Ishikawa (cell line): ENCODE data around the gene NGF.

ENCODE experiments used
- CEBPB ChIP-seq: IDR thresholded peaks from 2 replicates; pipeline ENCODE4 v1.6.1; 2012
- CREB1 ChIP-seq: IDR thresholded peaks from 2 replicates; pipeline ENCODE4 v1.6.1; 2012; ENCODE audit warnings: low read depth
- EGR1 ChIP-seq: IDR thresholded peaks from 2 replicates; pipeline ENCODE4 v1.6.1; 2012
- EP300 ChIP-seq: IDR thresholded peaks from 2 replicates; pipeline ENCODE4 v1.6.1; 2012; ENCODE audit warnings: borderline replicate concordance
- FOXM1 ChIP-seq: IDR thresholded peaks from 2 replicates; pipeline ENCODE4 v1.6.1; 2012; ENCODE audit warnings: low read depth, borderline replicate concordance
- NFIC ChIP-seq: IDR thresholded peaks from 2 replicates; pipeline ENCODE4 v1.6.1; 2012
- TAF1 ChIP-seq: IDR thresholded peaks from 2 replicates; pipeline ENCODE4 v1.6.1; 2012; ENCODE audit warnings: low read depth, mild to moderate bottlenecking
- TCF12 ChIP-seq: IDR thresholded peaks from 2 replicates; pipeline ENCODE4 v1.6.1; 2012; ENCODE audit warnings: low read depth
- ZBTB7A ChIP-seq: IDR thresholded peaks from 2 replicates; pipeline ENCODE4 v1.6.1; 2012; ENCODE audit warnings: low read depth
- TF ChIP-seq, protein P1 (sequence below): IDR thresholded peaks from 2 replicates; pipeline ENCODE4 v1.6.1; 2012

DNA sequence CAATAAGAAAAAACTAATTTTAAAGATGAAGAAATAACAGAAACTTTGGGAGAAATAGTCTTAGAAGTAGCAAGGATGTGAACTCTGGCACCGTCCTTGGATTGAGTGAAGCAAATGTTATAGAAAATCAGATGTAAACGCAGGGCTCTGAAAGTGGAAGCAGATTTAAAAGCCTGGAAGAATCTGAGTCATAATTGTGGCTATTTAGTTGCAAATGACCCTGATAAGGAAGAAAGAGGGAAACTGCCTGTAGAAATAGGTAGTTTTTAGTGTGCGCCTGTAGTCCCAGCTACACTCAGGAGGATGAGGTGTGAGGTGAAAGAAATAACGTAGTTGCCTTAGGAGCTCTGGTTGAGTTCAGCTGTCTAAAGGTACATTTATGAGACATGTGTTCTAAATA lies 101.0 kb downstream of the NGF start:
- TF ChIP-seq, protein P1, sequence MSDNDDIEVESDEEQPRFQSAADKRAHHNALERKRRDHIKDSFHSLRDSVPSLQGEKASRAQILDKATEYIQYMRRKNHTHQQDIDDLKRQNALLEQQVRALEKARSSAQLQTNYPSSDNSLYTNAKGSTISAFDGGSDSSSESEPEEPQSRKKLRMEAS: no peak
- no peak for TF ChIP-seq ZBTB7A
- no peak for TF ChIP-seq NFIC
- no peak for TF ChIP-seq TAF1
- no peak for TF ChIP-seq FOXM1
- TF ChIP-seq TCF12: no peak
- TF ChIP-seq CREB1: no peak
- TF ChIP-seq EGR1: no peak
- no peak for TF ChIP-seq CEBPB
- TF ChIP-seq EP300: no peak
